HUES6 (cell line): ENCODE measurements around the gene GNPNAT1.

ENCODE experiments used
- H3K27ac ChIP-seq: 2 replicates; pipeline ENCODE4 v1.7.0; 2013; ENCODE audit warnings: low read depth, mild to moderate bottlenecking, low read length, inconsistent platforms
- H3K27me3 ChIP-seq: 2 replicates; pipeline ENCODE4 v1.6.1; 2013; ENCODE audit warnings: low read length; ENCODE audit not compliant: control insufficient read depth, insufficient read depth
- H3K36me3 ChIP-seq: 2 replicates; pipeline ENCODE4 v1.6.1; 2013; ENCODE audit warnings: low read length; ENCODE audit not compliant: control insufficient read depth, insufficient read depth
- H3K4me1 ChIP-seq: 2 replicates; pipeline ENCODE4 v1.6.1; 2013; ENCODE audit warnings: low read length; ENCODE audit not compliant: control insufficient read depth, insufficient read depth
- H3K4me3 ChIP-seq: 2 replicates; pipeline ENCODE4 v1.5.1; 2013; ENCODE audit warnings: low read depth, low read length
- H3K9ac ChIP-seq: one replicate; pipeline ENCODE4 v1.6.1; 2013; ENCODE audit warnings: mild to moderate bottlenecking, low read length
- H3K9me3 ChIP-seq: 2 replicates; pipeline ENCODE4 v1.6.1; 2013; ENCODE audit warnings: low read depth, low read length; ENCODE audit not compliant: control insufficient read depth, insufficient read depth

Gene GNPNAT1

GRCh38 chr14:52824462-52824861 is 33.1 kb upstream of the GNPNAT1 start:
- Histone ChIP-seq H3K9ac (no peak overlapping the region), H3K4me1 (peaks cover 11% of the 10 kb centered on the region), H3K36me3 (no peaks in the 10 kb centered on the region), H3K27ac (no peak overlapping the region), H3K4me3 (no peak overlapping the region), H3K9me3 (no peaks in the 10 kb centered on the region), H3K27me3 (no peaks in the 10 kb centered on the region)

GRCh38 chr14:52821805-52822250 is 30.4 kb upstream of the GNPNAT1 start:
- no peaks in the 10 kb centered on the region for H3K36me3 ChIP-seq
- no peak overlapping the region for H3K27ac ChIP-seq
- no peaks in the 10 kb centered on the region for H3K27me3 ChIP-seq
- H3K4me3 ChIP-seq: no peak overlapping the region
- H3K9me3 ChIP-seq: no peaks in the 10 kb centered on the region
- no peak overlapping the region for H3K9ac ChIP-seq
- H3K4me1 ChIP-seq: no peaks in the 10 kb centered on the region

- H3K27me3 ChIP-seq: no peaks in the 10 kb centered on the region
- H3K36me3 ChIP-seq: no peaks in the 10 kb centered on the region
- H3K4me1 ChIP-seq: no peaks in the 10 kb centered on the region
- H3K4me3 ChIP-seq: no peak overlapping the region
- H3K9ac ChIP-seq: no peak overlapping the region
- H3K9me3 ChIP-seq: no peaks in the 10 kb centered on the region
- H3K27ac ChIP-seq: no peak overlapping the region
Measured at GRCh38 chr14:52808101-52808500, 16.7 kb upstream of the GNPNAT1 start.

- Histone ChIP-seq H3K4me1 (no peaks in the 10 kb centered on the region), H3K9ac (no peak overlapping the region), H3K36me3 (no peaks in the 10 kb centered on the region), H3K9me3 (no peaks in the 10 kb centered on the region), H3K4me3 (no peak overlapping the region), H3K27ac (no peak overlapping the region), H3K27me3 (no peaks in the 10 kb centered on the region)
Measured at GRCh38 chr14:52806115-52806514, 14.7 kb upstream of the GNPNAT1 start.

- H3K9me3 ChIP-seq: peaks cover 3% of the 10 kb centered on the region; the same call in 1 of the 2 replicates
- H3K27me3 ChIP-seq: no peaks in the 10 kb centered on the region
- no peak overlapping the region for H3K9ac ChIP-seq
- no peak overlapping the region for H3K4me3 ChIP-seq
- no peaks in the 10 kb centered on the region for H3K36me3 ChIP-seq
- no peak overlapping the region for H3K27ac ChIP-seq
- H3K4me1 ChIP-seq: no peaks in the 10 kb centered on the region
Measured at GRCh38 chr14:52802597-52802996, 11.2 kb upstream of the GNPNAT1 start.

- H3K36me3 ChIP-seq: no peaks in the 10 kb centered on the region
- no peaks in the 10 kb centered on the region for H3K4me1 ChIP-seq
- H3K27ac ChIP-seq: no peak overlapping the region
- no peak overlapping the region for H3K9ac ChIP-seq
- H3K27me3 ChIP-seq: no peaks in the 10 kb centered on the region
- H3K9me3 ChIP-seq: peaks cover 5% of the 10 kb centered on the region; the same call in 1 of the 2 replicates
- no peak overlapping the region for H3K4me3 ChIP-seq
Measured at GRCh38 chr14:52801014-52801712, 9.8 kb upstream of the GNPNAT1 start.

- Histone ChIP-seq H3K36me3 (no peaks in the 10 kb centered on the region), H3K4me3 (no peak overlapping the region), H3K27me3 (no peaks in the 10 kb centered on the region), H3K9me3 (peaks cover 5% of the 10 kb centered on the region; the same call in 1 of the 2 replicates), H3K4me1 (no peaks in the 10 kb centered on the region), H3K9ac (no peak overlapping the region), H3K27ac (no peak overlapping the region)
Measured at GRCh38 chr14:52798826-52799225, 7.4 kb upstream of the GNPNAT1 start.

- no peaks in the 10 kb centered on the region for H3K4me1 ChIP-seq
- H3K9ac ChIP-seq: no peak overlapping the region
- no peak overlapping the region for H3K4me3 ChIP-seq
- peaks cover 5% of the 10 kb centered on the region; the same call in 1 of the 2 replicates for H3K9me3 ChIP-seq
- H3K27me3 ChIP-seq: no peaks in the 10 kb centered on the region
- H3K27ac ChIP-seq: no peak overlapping the region
- no peaks in the 10 kb centered on the region for H3K36me3 ChIP-seq
Measured at GRCh38 chr14:52797653-52798052, 6.2 kb upstream of the GNPNAT1 start.

GRCh38 chr14:52793061-52793460 is 1.7 kb upstream of the GNPNAT1 start:
- H3K4me1 ChIP-seq: peaks cover 7% of the 10 kb centered on the region
- no peak overlapping the region for H3K9ac ChIP-seq
- peaks cover 5% of the 10 kb centered on the region; the same call in 1 of the 2 replicates for H3K9me3 ChIP-seq
- H3K27me3 ChIP-seq: no peaks in the 10 kb centered on the region
- no peaks in the 10 kb centered on the region for H3K36me3 ChIP-seq
- H3K27ac ChIP-seq: no peak overlapping the region
- no peak overlapping the region for H3K4me3 ChIP-seq

- H3K9ac ChIP-seq: peak overlapping the region; percentile 36
- H3K9me3 ChIP-seq: no peaks in the 10 kb centered on the region
- no peaks in the 10 kb centered on the region for H3K27me3 ChIP-seq
- no peaks in the 10 kb centered on the region for H3K36me3 ChIP-seq
- peaks cover 7% of the 10 kb centered on the region for H3K4me1 ChIP-seq
- H3K27ac ChIP-seq: peak overlapping the region; percentile 54; the same call in 1 of the 2 replicates
- peak overlapping the region; percentile 48 for H3K4me3 ChIP-seq
Measured at GRCh38 chr14:52792097-52792415, 649 bp upstream of the GNPNAT1 start.

- Histone ChIP-seq H3K36me3 (no peaks in the 10 kb centered on the region), H3K27ac (peak overlapping the region; percentile 64; the same call in 1 of the 2 replicates), H3K27me3 (no peaks in the 10 kb centered on the region), H3K9ac (peak overlapping the region; percentile 73), H3K4me3 (peak overlapping the region; percentile 77), H3K9me3 (no peaks in the 10 kb centered on the region), H3K4me1 (peaks cover 7% of the 10 kb centered on the region)
Measured at GRCh38 chr14:52790756-52791222, 618 bp downstream of the GNPNAT1 start.
